ENCODE data around the gene CRB2.

CRB2 gene

GRCh38 chr9:123402981-123403509 lies 47.0 kb downstream of the CRB2 start:
- DNase-seq (ENCODE audit: low spot score) = no peak

GRCh38 chr9:123406016-123406415 lies 50.0 kb downstream of the CRB2 start:
- DNase-seq (ENCODE audit: low spot score) = no peak

GRCh38 chr9:123406691-123407216 lies 50.8 kb downstream of the CRB2 start:
- DNase-seq (ENCODE audit: low spot score) = no peak

GRCh38 chr9:123407217-123407851 lies 51.3 kb downstream of the CRB2 start:
- DNase-seq (ENCODE audit: low spot score) = no peak

GRCh38 chr9:123408313-123409262 lies 52.6 kb downstream of the CRB2 start:
- no peak for DNase-seq (ENCODE audit: low spot score)

- no peak for DNase-seq (ENCODE audit: low spot score)
Measured at GRCh38 chr9:123410281-123410910, 54.4 kb downstream of the CRB2 start.

- no peak for DNase-seq (ENCODE audit: low spot score)
Measured at GRCh38 chr9:123411191-123411590, 55.2 kb downstream of the CRB2 start.

- no peak for DNase-seq (ENCODE audit: low spot score)
Measured at GRCh38 chr9:123411636-123412035, 55.6 kb downstream of the CRB2 start.

GRCh38 chr9:123412171-123412820 lies 56.3 kb downstream of the CRB2 start:
- DNase-seq (ENCODE audit: low spot score) = no peak

- no peak for DNase-seq (ENCODE audit: low spot score)
Measured at GRCh38 chr9:123414204-123414603, 58.2 kb downstream of the CRB2 start.

GRCh38 chr9:123414936-123415930 lies 59.2 kb downstream of the CRB2 start:
- no peak for DNase-seq (ENCODE audit: low spot score)

- no peak for DNase-seq (ENCODE audit: low spot score)
Measured at GRCh38 chr9:123416176-123416575, 60.2 kb downstream of the CRB2 start.

GRCh38 chr9:123417289-123418051 lies 61.5 kb downstream of the CRB2 start:
- no peak for DNase-seq (ENCODE audit: low spot score)

- DNase-seq (ENCODE audit: low spot score) = no peak
Measured at GRCh38 chr9:123418052-123418430, 62.0 kb downstream of the CRB2 start.

- no peak for DNase-seq (ENCODE audit: low spot score)
Measured at GRCh38 chr9:123418506-123418905, 62.5 kb downstream of the CRB2 start.

- no peak for DNase-seq (ENCODE audit: low spot score)
Measured at GRCh38 chr9:123419091-123419490, 63.1 kb downstream of the CRB2 start.

GRCh38 chr9:123419721-123420591 lies 64.0 kb downstream of the CRB2 start:
- DNase-seq (ENCODE audit: low spot score) = no peak

- no peak for DNase-seq (ENCODE audit: low spot score)
Measured at GRCh38 chr9:123420592-123421111, 64.7 kb downstream of the CRB2 start.

GRCh38 chr9:123421186-123421585 lies 65.2 kb downstream of the CRB2 start:
- DNase-seq (ENCODE audit: low spot score) = no peak

Data from COLO829 (cell line).